ENCODE measurements around the gene RBM20. TPM values are rescaled to one million over a fixed set of nuclear protein-coding genes. Genes with fewer than 3 reads are reported as not detected.

Gene RBM20
- total and polyA plus RNA-seq, 2 experiments from 2014 or later: 0.05 to 0.17 TPM

DNA sequence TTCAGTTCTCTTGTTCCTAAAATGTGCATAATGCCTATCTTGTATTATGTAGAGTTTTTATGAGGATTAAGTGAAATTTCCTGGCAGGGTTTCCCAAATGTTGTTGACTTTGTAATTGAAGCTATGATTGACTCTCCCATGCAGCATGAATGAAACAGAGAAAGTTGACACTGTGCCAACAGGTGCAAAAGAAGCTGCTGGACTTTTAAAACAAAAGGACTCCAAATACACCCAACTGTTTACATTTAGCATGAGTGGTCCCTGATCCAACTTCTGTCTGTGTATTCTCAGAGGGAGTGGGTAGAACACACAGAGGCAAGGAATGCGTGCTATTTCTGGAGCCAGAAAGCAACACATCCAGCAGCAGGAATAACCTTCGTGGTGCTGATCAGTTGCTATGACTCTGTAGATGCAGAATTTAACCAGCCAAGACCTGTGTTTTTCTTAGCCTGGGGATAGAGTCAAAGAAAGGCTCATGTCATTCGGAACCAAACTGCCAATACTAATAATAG lies 14.4 kb upstream of the RBM20 start:
- Histone ChIP-seq H4K20me1 (replicated peaks; ENCODE audit: insufficient read depth) (no peaks in the 10 kb centered on the region), H3F3A (replicated peaks; ENCODE audit: low read depth) (no peaks in the 10 kb centered on the region), H3K27ac (ENCODE audit: low read depth) (no peak overlapping the region), H3K4me3 (no peak overlapping the region), H3K4me2 (no peak overlapping the region), H3K4me1 (ENCODE audit: insufficient read depth) (peaks cover 7% of the 10 kb centered on the region; the same call in 1 of the 2 replicates), H3K79me2 (replicated peaks; ENCODE audit: insufficient read depth) (no peaks in the 10 kb centered on the region), H2AFZ (peak overlapping the region; percentile 50; the same call in 1 of the 2 replicates), H3K36me3 (ENCODE audit: insufficient read depth) (no peaks in the 10 kb centered on the region), H3K9me2 (ENCODE audit: insufficient read depth) (no peaks in the 10 kb centered on the region), H3K27me3 (ENCODE audit: insufficient read depth) (no peaks in the 10 kb centered on the region)
- ATAC-seq (no peak), DNase-seq (ENCODE audit: low spot score) (no peak)
- Mint-ChIP-seq H3K27ac (no peak overlapping the region), H3K4me3 (no peak overlapping the region), H3K4me1 (peaks cover 12% of the 10 kb centered on the region; the same call in 2 of the 3 replicates), H3K36me3 (ENCODE audit: low read depth) (no peaks in the 10 kb centered on the region), H3K9me3 (no peaks in the 10 kb centered on the region), H3K27me3 (ENCODE audit: insufficient read depth, low read depth, poor library complexity) (peaks cover 2% of the 10 kb centered on the region)
- TF ChIP-seq ZNF114 (CRISPR knock-in tag; IDR thresholded peaks at IDR 0.05) (no peak), JUNB (IDR thresholded peaks at IDR 0.05; ENCODE audit: unreplicated experiment) (no peak), EZH2phosphoT487 (IDR thresholded peaks at IDR 0.05; ENCODE audit: unreplicated experiment) (no peak), POLR2AphosphoS5 (IDR thresholded peaks at IDR 0.05; ENCODE audit: low read depth) (no peak), CREB1 (CRISPR knock-in tag; IDR thresholded peaks at IDR 0.05; ENCODE audit: low read depth) (no peak), NANOG (IDR thresholded peaks at IDR 0.05; ENCODE audit: borderline replicate concordance) (no peak), STAT1 (IDR thresholded peaks at IDR 0.05; ENCODE audit: unreplicated experiment) (no peak), ZNF331 (CRISPR knock-in tag; IDR thresholded peaks at IDR 0.05; ENCODE audit: low read depth) (no peak), EZH2 (IDR thresholded peaks at IDR 0.05; ENCODE audit: low read depth, unreplicated experiment) (no peak)
- TF ChIP-seq, protein P1, sequence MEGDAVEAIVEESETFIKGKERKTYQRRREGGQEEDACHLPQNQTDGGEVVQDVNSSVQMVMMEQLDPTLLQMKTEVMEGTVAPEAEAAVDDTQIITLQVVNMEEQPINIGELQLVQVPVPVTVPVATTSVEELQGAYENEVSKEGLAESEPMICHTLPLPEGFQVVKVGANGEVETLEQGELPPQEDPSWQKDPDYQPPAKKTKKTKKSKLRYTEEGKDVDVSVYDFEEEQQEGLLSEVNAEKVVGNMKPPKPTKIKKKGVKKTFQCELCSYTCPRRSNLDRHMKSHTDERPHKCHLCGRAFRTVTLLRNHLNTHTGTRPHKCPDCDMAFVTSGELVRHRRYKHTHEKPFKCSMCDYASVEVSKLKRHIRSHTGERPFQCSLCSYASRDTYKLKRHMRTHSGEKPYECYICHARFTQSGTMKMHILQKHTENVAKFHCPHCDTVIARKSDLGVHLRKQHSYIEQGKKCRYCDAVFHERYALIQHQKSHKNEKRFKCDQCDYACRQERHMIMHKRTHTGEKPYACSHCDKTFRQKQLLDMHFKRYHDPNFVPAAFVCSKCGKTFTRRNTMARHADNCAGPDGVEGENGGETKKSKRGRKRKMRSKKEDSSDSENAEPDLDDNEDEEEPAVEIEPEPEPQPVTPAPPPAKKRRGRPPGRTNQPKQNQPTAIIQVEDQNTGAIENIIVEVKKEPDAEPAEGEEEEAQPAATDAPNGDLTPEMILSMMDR (conservative IDR thresholded peaks at IDR 0.05; ENCODE audit: low read depth in 2 of 2): no peak
- TF ChIP-seq, protein P2, sequence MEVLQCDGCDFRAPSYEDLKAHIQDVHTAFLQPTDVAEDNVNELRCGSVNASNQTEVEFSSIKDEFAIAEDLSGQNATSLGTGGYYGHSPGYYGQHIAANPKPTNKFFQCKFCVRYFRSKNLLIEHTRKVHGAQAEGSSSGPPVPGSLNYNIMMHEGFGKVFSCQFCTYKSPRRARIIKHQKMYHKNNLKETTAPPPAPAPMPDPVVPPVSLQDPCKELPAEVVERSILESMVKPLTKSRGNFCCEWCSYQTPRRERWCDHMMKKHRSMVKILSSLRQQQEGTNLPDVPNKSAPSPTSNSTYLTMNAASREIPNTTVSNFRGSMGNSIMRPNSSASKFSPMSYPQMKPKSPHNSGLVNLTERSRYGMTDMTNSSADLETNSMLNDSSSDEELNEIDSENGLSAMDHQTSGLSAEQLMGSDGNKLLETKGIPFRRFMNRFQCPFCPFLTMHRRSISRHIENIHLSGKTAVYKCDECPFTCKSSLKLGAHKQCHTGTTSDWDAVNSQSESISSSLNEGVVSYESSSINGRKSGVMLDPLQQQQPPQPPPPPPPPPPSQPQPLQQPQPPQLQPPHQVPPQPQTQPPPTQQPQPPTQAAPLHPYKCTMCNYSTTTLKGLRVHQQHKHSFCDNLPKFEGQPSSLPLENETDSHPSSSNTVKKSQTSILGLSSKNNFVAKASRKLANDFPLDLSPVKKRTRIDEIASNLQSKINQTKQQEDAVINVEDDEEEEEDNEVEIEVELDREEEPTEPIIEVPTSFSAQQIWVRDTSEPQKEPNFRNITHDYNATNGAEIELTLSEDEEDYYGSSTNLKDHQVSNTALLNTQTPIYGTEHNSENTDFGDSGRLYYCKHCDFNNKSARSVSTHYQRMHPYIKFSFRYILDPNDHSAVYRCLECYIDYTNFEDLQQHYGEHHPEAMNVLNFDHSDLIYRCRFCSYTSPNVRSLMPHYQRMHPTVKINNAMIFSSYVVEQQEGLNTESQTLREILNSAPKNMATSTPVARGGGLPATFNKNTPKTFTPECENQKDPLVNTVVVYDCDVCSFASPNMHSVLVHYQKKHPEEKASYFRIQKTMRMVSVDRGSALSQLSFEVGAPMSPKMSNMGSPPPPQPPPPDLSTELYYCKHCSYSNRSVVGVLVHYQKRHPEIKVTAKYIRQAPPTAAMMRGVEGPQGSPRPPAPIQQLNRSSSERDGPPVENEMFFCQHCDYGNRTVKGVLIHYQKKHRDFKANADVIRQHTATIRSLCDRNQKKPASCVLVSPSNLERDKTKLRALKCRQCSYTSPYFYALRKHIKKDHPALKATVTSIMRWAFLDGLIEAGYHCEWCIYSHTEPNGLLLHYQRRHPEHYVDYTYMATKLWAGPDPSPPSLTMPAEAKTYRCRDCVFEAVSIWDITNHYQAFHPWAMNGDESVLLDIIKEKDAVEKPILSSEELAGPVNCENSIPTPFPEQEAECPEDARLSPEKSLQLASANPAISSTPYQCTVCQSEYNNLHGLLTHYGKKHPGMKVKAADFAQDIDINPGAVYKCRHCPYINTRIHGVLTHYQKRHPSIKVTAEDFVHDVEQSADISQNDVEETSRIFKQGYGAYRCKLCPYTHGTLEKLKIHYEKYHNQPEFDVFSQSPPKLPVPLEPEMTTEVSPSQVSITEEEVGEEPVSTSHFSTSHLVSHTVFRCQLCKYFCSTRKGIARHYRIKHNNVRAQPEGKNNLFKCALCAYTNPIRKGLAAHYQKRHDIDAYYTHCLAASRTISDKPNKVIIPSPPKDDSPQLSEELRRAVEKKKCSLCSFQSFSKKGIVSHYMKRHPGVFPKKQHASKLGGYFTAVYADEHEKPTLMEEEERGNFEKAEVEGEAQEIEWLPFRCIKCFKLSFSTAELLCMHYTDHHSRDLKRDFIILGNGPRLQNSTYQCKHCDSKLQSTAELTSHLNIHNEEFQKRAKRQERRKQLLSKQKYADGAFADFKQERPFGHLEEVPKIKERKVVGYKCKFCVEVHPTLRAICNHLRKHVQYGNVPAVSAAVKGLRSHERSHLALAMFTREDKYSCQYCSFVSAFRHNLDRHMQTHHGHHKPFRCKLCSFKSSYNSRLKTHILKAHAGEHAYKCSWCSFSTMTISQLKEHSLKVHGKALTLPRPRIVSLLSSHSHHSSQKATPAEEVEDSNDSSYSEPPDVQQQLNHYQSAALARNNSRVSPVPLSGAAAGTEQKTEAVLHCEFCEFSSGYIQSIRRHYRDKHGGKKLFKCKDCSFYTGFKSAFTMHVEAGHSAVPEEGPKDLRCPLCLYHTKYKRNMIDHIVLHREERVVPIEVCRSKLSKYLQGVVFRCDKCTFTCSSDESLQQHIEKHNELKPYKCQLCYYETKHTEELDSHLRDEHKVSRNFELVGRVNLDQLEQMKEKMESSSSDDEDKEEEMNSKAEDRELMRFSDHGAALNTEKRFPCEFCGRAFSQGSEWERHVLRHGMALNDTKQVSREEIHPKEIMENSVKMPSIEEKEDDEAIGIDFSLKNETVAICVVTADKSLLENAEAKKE (CRISPR knock-in tag; IDR thresholded peaks at IDR 0.05): no peak
- TF ChIP-seq, protein P3, sequence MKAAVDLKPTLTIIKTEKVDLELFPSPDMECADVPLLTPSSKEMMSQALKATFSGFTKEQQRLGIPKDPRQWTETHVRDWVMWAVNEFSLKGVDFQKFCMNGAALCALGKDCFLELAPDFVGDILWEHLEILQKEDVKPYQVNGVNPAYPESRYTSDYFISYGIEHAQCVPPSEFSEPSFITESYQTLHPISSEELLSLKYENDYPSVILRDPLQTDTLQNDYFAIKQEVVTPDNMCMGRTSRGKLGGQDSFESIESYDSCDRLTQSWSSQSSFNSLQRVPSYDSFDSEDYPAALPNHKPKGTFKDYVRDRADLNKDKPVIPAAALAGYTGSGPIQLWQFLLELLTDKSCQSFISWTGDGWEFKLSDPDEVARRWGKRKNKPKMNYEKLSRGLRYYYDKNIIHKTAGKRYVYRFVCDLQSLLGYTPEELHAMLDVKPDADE (IDR thresholded peaks at IDR 0.05): no peak
- TF ChIP-seq, protein P4, sequence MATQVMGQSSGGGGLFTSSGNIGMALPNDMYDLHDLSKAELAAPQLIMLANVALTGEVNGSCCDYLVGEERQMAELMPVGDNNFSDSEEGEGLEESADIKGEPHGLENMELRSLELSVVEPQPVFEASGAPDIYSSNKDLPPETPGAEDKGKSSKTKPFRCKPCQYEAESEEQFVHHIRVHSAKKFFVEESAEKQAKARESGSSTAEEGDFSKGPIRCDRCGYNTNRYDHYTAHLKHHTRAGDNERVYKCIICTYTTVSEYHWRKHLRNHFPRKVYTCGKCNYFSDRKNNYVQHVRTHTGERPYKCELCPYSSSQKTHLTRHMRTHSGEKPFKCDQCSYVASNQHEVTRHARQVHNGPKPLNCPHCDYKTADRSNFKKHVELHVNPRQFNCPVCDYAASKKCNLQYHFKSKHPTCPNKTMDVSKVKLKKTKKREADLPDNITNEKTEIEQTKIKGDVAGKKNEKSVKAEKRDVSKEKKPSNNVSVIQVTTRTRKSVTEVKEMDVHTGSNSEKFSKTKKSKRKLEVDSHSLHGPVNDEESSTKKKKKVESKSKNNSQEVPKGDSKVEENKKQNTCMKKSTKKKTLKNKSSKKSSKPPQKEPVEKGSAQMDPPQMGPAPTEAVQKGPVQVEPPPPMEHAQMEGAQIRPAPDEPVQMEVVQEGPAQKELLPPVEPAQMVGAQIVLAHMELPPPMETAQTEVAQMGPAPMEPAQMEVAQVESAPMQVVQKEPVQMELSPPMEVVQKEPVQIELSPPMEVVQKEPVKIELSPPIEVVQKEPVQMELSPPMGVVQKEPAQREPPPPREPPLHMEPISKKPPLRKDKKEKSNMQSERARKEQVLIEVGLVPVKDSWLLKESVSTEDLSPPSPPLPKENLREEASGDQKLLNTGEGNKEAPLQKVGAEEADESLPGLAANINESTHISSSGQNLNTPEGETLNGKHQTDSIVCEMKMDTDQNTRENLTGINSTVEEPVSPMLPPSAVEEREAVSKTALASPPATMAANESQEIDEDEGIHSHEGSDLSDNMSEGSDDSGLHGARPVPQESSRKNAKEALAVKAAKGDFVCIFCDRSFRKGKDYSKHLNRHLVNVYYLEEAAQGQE (IDR thresholded peaks at IDR 0.05; ENCODE audit: unreplicated experiment): no peak

Data from GM23338 (cell line).